ENCODE results near the gene RBMS3. TPM values are rescaled to one million over a fixed set of nuclear protein-coding genes. Genes with fewer than 3 reads are reported as not detected.
"Not testable (repeated sequence)": the region's sequence is repeated elsewhere in the genome, so short reads cannot be mapped to it uniquely, and the experiment has no call there.

RBMS3 gene
- total RNA-seq, 2 experiments from 2014 or later = 0.38 to 0.63 TPM

- peaks cover 24% of the 10 kb centered on the region for H3K27me3 Mint-ChIP-seq
- POLR2A ChIA-PET = no interaction called here
These were observed 753.5 kb downstream of the RBMS3 start for GRCh38 chr3:30034246-30034991.

DNA sequence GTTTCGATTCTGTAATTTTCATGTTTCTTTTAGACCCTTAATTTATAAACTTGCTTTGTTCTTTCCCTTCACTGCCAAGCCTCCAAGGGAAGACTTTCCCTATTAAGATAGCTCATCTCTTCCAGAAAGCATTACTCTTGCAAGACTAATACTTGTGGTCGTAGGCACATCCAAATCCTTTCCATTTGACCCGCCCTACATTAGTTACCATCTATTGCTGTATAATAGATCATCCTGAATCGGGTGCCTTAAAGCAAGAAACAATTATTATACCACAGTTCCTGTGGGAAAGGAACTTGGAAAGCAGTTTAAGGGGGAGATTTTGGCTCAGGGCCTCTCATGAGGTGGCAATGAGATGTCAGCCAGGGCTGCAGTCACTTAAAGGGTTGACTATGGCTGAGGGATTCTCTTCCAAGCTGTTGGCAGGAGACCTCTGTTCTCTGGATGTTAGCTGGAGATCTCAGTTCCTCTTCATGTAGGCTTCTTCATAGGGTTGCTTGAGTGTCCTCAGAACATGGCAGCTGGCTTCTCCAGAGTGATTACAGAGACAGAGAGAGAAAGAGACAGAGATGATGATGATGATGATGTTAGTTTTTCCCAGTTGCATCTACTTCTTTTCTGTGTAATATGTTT lies 755.2 kb downstream of the RBMS3 start:
- POLR2A ChIA-PET = no interaction called here
- Mint-ChIP-seq H3K9me3 (no peaks in the 10 kb centered on the region), H3K36me3 (ENCODE audit: low read depth) (no peaks in the 10 kb centered on the region), H3K4me1 (no peaks in the 10 kb centered on the region), H3K27me3 (peaks cover 30% of the 10 kb centered on the region), H3K4me3 (no peak overlapping the region), H3K27ac (no peak overlapping the region)
- CTCF ChIA-PET = no interaction called here
- no peak for DNase-seq

More at GRCh38 chr3:30034246-30034991, 753.5 kb downstream of the RBMS3 start:
- H3K27ac Mint-ChIP-seq = no peak overlapping the region
- no peak overlapping the region for H3K4me3 Mint-ChIP-seq
- no peaks in the 10 kb centered on the region for H3K4me1 Mint-ChIP-seq
- no peak for DNase-seq
- no peaks in the 10 kb centered on the region for H3K36me3 Mint-ChIP-seq (ENCODE audit: low read depth)
- CTCF ChIA-PET = no interaction called here
- H3K9me3 Mint-ChIP-seq = no peaks in the 10 kb centered on the region

DNA sequence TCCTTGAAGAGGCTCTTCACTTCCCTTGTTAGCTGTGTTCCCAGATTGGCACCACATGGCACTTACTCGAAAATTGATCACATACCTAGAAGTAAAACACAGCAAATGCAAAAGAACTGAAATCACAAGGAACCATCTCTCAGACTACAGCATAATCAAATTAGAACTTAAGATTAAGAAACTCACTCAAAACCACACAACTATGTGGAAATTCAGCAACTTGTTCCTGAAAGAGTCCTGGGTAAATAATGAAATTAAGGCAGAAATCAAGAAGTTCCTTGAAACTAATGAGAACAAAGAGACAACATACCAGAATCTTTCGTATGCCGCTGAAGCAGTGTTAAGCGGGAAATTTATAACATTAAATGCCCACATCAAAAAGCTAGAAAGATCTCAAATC lies 759.3 kb downstream of the RBMS3 start:
- ChIA-PET POLR2A (no interaction called here), CTCF (interaction anchor here (1.9 kb wide), 1 partner anchor 711 kb away, joined by 5 read pairs; no protein-coding TSS in a partner anchor)
- DNase-seq = no peak
- Mint-ChIP-seq H3K36me3 (ENCODE audit: low read depth) (no peaks in the 10 kb centered on the region), H3K27me3 (peaks cover 23% of the 10 kb centered on the region), H3K4me1 (no peaks in the 10 kb centered on the region), H3K4me3 (no peak overlapping the region), H3K27ac (no peak overlapping the region), H3K9me3 (no peaks in the 10 kb centered on the region)

- DNase-seq; H3K9me3 Mint-ChIP-seq; H3K4me3 Mint-ChIP-seq; H3K27ac Mint-ChIP-seq; H3K36me3 Mint-ChIP-seq (ENCODE audit: low read depth); POLR2A ChIA-PET; H3K4me1 Mint-ChIP-seq: not testable (repeated sequence)
- peaks cover 23% of the 10 kb centered on the region for H3K27me3 Mint-ChIP-seq
- CTCF ChIA-PET = interaction anchor here (1.4 to 2.9 kb wide), 4 partner anchors 10 to 710 kb away, joined by 3 to 32 read pairs (median 8); no protein-coding TSS in a partner anchor
These were observed 760.6 kb downstream of the RBMS3 start for GRCh38 chr3:30041481-30041880.

DNA sequence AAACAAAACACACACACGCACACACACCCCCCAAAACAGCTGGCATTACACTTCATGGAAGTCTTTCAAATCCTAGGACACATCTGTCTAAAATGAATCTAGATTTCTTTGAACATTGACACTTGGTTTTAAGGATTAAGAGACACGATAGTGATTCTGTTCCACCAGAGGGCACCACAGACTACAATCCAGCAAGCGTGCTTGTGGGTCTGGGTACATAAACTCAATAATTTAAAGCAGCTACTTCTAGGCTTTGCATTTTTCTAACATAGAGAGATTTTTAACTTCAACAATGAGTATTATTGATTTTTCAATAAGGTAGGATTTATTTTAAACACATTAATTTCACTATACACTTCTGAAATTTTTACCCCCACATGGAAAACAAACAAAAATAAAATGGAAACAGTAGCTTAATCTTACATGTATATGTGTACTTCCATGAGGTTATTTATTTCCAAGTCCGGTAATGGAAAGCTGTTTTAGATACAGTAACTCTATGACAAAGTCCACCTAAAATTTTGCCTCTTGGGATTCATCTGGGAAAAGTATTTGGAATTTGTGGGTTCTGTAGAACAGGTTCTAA lies 761.5 kb downstream of the RBMS3 start:
- ChIA-PET CTCF (interaction anchor here (0.5 to 2.9 kb wide), 11 partner anchors 9 to 717 kb away, joined by 3 to 32 read pairs (median 4); no protein-coding TSS in a partner anchor), POLR2A (no interaction called here)
- Mint-ChIP-seq H3K9me3 (no peaks in the 10 kb centered on the region), H3K27me3 (peaks cover 23% of the 10 kb centered on the region), H3K36me3 (ENCODE audit: low read depth) (no peaks in the 10 kb centered on the region), H3K4me3 (no peak overlapping the region), H3K4me1 (no peaks in the 10 kb centered on the region), H3K27ac (no peak overlapping the region)
- DNase-seq = peak; percentile 57

DNA sequence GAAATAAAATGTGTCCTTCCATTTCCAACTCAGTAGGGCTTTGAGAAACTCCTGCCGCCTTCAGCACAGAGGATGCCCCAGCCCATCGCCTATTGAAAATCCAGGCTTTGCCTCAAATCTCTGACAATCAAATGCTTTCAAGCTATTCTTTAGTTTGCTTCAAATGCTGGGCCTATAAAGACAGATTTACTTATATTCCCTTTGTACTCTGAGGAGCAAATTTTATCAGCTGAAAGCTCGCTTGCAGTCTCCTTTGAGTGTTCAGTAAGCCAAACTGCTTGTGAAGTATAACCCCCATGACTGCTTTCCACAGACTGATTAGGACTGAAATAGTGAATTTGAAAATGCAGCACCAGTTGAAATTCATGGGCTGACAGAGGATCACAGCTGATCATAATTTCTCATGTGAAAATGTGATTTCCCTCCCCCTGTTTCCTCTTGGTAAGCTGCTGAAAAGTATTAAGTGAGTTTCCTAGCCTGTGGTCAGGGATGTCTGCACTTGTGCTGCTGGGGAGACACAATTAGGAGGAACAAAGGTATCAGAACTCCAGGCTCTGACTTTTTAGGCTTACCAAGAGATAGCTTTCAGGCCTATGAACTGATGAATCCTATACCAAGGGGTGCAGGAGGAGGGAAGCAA lies 762.2 kb downstream of the RBMS3 start:
- Mint-ChIP-seq H3K4me1 (no peaks in the 10 kb centered on the region), H3K9me3 (no peaks in the 10 kb centered on the region), H3K27me3 (peaks cover 23% of the 10 kb centered on the region), H3K27ac (no peak overlapping the region), H3K4me3 (no peak overlapping the region), H3K36me3 (ENCODE audit: low read depth) (no peaks in the 10 kb centered on the region)
- ChIA-PET POLR2A (no interaction called here), CTCF (interaction anchor here (0.5 to 2.9 kb wide), 12 partner anchors 8 to 716 kb away, joined by 3 to 32 read pairs (median 4); no protein-coding TSS in a partner anchor)
- DNase-seq = no peak

DNA sequence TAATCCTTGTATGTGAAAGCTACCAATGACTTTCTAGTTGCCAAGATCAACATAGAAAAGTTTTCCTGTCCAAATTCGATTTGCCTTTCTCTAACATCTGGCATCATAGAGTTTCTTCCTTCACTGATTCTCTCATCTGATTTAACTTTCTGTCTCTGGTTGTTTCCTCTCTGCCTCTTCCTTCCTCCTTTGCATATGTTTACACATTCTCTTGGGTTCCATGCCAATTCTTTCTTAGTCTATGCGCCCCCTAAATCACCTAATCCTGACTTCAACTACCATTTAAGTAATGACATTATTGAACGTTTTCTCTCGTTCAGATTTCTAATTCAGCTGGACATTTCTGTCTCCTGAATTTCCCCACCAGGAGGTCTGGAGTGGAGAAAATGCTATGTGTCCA lies 763.6 kb downstream of the RBMS3 start:
- peaks cover 24% of the 10 kb centered on the region for H3K27me3 Mint-ChIP-seq
- H3K27ac Mint-ChIP-seq = no peak overlapping the region
- ChIA-PET POLR2A (no interaction called here), CTCF (interaction anchor here (1.3 kb wide), 1 partner anchor 152 kb away, joined by 3 read pairs; no protein-coding TSS in a partner anchor)
- DNase-seq = no peak
- H3K9me3 Mint-ChIP-seq = no peaks in the 10 kb centered on the region
- no peaks in the 10 kb centered on the region for H3K36me3 Mint-ChIP-seq (ENCODE audit: low read depth)
- no peaks in the 10 kb centered on the region for H3K4me1 Mint-ChIP-seq
- no peak overlapping the region for H3K4me3 Mint-ChIP-seq

DNA sequence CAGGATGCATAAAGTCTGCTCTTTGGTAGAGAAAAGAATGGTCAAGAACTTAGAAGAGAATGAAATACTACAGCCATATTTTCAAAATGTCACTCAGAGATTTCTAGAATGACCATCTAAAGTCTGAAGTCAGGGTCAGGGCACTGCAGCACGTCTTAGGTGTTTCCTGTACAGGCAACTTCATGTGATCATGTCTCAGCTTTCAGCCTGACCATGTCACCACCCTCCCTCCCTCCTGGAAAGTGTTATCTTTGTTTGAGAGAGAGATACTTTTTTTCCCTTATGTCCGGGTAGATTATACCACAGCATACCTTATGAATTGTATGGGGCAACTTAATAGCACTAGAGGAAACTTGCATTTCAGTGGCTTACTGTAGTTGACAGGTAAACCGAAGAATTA lies 767.6 kb downstream of the RBMS3 start:
- Mint-ChIP-seq H3K27ac (no peak overlapping the region), H3K9me3 (no peaks in the 10 kb centered on the region), H3K4me1 (no peaks in the 10 kb centered on the region), H3K27me3 (peaks cover 16% of the 10 kb centered on the region), H3K36me3 (ENCODE audit: low read depth) (no peaks in the 10 kb centered on the region), H3K4me3 (no peak overlapping the region)
- POLR2A ChIA-PET = no interaction called here
- CTCF ChIA-PET = no interaction called here
- no peak for DNase-seq

DNA sequence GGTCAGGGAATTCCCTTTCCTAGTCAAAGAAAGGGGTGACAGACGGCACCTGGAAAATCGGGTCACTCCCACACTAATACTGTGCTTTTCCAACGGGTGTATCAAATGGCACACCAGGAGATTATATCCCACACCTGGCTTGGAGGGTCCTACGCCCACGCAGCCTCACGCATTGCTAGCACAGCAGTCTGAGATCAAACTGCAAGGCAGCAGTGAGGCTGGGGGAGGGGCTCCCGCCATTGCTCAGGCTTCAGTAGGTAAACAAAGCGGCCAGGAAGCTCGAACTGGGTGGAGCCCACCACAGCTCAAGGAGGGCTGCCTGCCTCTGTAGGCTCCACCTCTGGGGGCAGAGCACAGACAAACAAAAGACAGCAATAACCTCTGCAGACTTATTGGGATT lies 769.2 kb downstream of the RBMS3 start:
- H3K9me3 Mint-ChIP-seq; H3K4me1 Mint-ChIP-seq; DNase-seq; H3K4me3 Mint-ChIP-seq; POLR2A ChIA-PET; H3K36me3 Mint-ChIP-seq (ENCODE audit: low read depth); H3K27ac Mint-ChIP-seq: not testable (repeated sequence)
- H3K27me3 Mint-ChIP-seq = peaks cover 12% of the 10 kb centered on the region
- CTCF ChIA-PET = interaction anchor here (1.5 kb wide), 1 partner anchor 149 kb away, joined by 3 read pairs; no protein-coding TSS in a partner anchor

DNA sequence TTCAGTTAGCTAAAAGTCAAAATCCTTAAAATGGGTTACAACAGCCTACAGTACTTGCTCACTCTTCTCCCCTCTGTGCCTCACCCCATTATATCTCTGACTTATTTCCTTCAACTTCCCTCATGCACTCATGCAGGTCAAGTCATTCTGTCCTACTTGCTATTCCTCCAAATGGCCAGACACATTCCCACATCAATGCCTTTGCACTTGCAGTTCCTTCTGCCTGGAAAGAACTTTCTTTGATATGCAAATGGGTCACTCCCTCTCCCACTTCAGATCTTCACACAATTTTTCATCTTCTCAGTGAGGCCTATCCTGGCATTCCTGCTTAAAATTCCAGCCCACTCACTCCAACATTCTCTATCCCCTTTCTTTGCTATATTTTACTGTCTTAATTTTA lies 778.4 kb downstream of the RBMS3 start:
- no peak overlapping the region for H3K4me3 Mint-ChIP-seq
- DNase-seq = no peak
- no peaks in the 10 kb centered on the region for H3K36me3 Mint-ChIP-seq (ENCODE audit: low read depth)
- ChIA-PET POLR2A (no interaction called here), CTCF (no interaction called here)
- no peaks in the 10 kb centered on the region for H3K9me3 Mint-ChIP-seq
- no peak overlapping the region for H3K27ac Mint-ChIP-seq
- H3K27me3 Mint-ChIP-seq = peaks cover 12% of the 10 kb centered on the region
- H3K4me1 Mint-ChIP-seq = no peaks in the 10 kb centered on the region
